ENCODE measurements around the gene SGF29.
"Not testable (repeated sequence)": the region's sequence is repeated elsewhere in the genome, so short reads cannot be mapped to it uniquely, and the experiment has no call there.

Gene SGF29

GRCh38 chr16:28597692-28598261, 44.1 kb downstream of the SGF29 start:
- no peak for DNase-seq

- DNase-seq, result not testable (repeated sequence)
Measured at GRCh38 chr16:28599377-28600285, 45.9 kb downstream of the SGF29 start.

GRCh38 chr16:28600965-28601364, 47.2 kb downstream of the SGF29 start:
- not testable (repeated sequence) for DNase-seq

- not testable (repeated sequence) for DNase-seq
Measured at GRCh38 chr16:28601589-28601988, 47.9 kb downstream of the SGF29 start.

GRCh38 chr16:28602062-28602461, 48.3 kb downstream of the SGF29 start:
- DNase-seq, result not testable (repeated sequence)

GRCh38 chr16:28602529-28602928, 48.8 kb downstream of the SGF29 start:
- DNase-seq, result no peak

- DNase-seq, result no peak
Measured at GRCh38 chr16:28603381-28604185, 49.9 kb downstream of the SGF29 start.

- no peak for DNase-seq
Measured at GRCh38 chr16:28604186-28604565, 50.5 kb downstream of the SGF29 start.

- DNase-seq, result no peak
Measured at GRCh38 chr16:28606291-28607115, 52.8 kb downstream of the SGF29 start.

- DNase-seq, result no peak
Measured at GRCh38 chr16:28607116-28607623, 53.5 kb downstream of the SGF29 start.

- DNase-seq, result not testable (repeated sequence)
Measured at GRCh38 chr16:28607681-28608495, 54.2 kb downstream of the SGF29 start.

- not testable (repeated sequence) for DNase-seq
Measured at GRCh38 chr16:28608496-28608808, 54.7 kb downstream of the SGF29 start.

- DNase-seq, result not testable (repeated sequence)
Measured at GRCh38 chr16:28608867-28609596, 55.3 kb downstream of the SGF29 start.

- DNase-seq, result no peak
Measured at GRCh38 chr16:28609631-28610594, 56.2 kb downstream of the SGF29 start, which contains the start of gene SULT1A1. TSS of gene SULT1A1 (minus strand) at chr16:28610044. CDS start at chr16:28608855, 1,189 bp downstream.

- DNase-seq, result no peak
Measured at GRCh38 chr16:28610595-28611191, 57.0 kb downstream of the SGF29 start.

- DNase-seq, result not testable (repeated sequence)
Measured at GRCh38 chr16:28612359-28613280, 58.9 kb downstream of the SGF29 start.

- DNase-seq, result not testable (repeated sequence)
Measured at GRCh38 chr16:28613912-28614311, 60.2 kb downstream of the SGF29 start.

- not testable (repeated sequence) for DNase-seq
Measured at GRCh38 chr16:28614561-28614960, 60.8 kb downstream of the SGF29 start.

Measured in activated CD4-positive, CD25-positive, alpha-beta regulatory T cell (primary cell).